HT1080 (cell line): ENCODE results near the gene COL4A4. TPM values are rescaled to one million over a fixed set of nuclear protein-coding genes. Genes with fewer than 3 reads are reported as not detected.
"Not testable (repeated sequence)": the region's sequence is repeated elsewhere in the genome, so short reads cannot be mapped to it uniquely, and the experiment has no call there.

Experiments used
- DNase-seq: peaks from one replicate; pipeline ENCODE4 v3.0.0-alpha.2; 2015; ENCODE audit warnings: low read depth
- total RNA-seq: library from RNA; depleted of rRNA; stranded (reverse); fragments of >200 nt; shearing (Covaris generic); gene quantifications from 2 replicates; pipeline ENCODE4 v1.2.3, GENCODE V29; 2014

Gene COL4A4
- total RNA-seq, 1 experiment from 2014 or later: 0.14 TPM

DNA sequence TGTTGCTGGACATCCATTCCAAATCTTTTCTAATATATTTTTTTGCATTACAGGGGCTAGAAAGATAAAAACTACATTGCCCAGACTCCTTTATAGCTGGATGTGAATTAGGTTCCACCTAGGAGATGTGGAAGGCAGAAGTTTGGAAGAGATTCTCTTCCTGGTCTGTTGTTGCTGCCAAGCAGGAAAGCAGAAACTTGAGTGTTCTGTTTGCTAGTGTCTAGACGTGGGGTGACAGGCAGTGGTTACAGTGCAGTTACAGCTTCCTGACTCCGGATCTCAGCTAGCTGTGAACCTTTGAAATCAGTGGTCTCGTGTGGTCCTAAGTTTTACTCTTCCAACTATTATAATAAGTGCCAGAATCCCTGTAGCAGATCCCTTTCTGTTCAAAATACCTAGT, 46.2 kb downstream of the COL4A4 start:
- no peak for DNase-seq

DNA sequence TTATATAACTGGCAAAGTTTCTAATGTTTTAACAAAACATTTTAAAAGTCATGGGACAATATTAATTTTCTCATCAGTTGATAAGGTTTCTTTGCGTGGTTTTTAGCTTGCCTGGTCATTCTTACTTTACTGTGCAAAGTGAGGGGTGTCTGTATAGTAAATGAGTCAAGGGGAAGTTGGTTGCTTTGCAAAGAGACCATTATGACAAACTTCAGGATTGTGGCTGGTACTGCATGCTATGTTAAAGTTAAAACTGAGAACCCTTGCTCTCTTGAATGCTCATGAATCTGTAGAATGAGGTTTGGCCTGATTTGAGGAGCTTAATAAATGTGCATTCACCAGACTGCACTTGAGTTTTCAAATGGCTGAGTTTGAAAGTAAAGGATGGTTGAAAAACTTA, 47.0 kb downstream of the COL4A4 start:
- DNase-seq: no peak

DNA sequence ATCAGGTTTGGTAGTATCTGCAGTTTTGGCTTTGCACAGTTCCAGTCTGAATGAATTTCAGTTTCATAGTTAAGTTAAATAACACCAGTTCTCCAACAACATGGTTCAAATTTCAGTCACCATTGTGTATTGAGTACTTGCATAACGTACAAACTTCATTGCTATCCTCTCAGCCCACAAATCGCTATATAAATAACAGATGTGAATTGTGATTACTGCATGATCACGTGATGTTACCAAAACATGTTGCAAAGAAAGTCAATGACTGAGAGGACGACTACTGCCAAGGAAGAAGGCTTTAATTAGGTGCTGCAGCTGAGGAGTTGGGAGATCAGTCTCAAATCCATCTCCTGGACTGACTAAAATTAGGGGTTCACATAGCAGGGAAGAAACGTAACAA, 48.2 kb downstream of the COL4A4 start:
- DNase-seq: no peak

DNA sequence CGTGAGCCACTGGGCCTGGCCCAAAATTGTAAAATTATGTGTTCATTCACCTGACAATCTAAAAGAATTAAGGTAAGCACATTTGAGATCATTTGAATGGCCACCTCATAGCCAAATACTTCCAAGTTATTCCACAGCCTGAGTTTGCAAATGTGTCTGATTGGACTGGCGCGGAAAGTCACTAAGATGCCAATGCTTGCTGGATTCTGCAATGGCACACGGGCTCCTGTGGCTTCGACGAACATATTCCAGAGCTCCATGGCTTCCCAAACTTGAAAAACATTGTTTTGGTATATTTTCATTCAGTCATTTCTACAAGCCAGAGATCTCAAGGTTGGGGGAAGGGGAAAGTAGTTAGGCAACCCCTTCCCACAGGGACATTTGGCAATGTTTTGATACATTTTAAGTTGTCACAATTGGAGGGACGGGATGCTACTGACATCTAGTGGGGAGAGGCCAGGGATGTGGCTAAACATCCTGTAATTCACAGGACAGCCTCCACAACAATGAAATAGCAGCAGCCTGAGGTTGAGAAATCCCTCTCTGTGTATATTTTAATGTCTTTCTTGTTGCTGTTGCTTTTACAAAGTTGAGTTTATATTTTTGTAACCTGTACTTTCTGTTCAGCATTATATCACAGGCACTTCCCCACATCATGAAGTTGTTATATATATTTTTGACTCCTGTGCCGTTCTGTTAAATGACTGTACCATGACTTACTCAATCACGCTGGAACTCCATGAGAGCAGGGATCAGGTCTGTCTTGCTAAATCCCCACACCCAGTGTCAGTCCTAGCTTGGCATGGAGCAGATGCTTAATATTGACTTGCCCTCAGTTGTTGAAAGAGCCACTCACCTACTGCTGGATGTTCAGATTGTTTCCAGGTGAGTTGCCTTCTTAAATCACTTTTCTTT, 56.9 kb downstream of the COL4A4 start:
- DNase-seq: peak; percentile 67

DNA sequence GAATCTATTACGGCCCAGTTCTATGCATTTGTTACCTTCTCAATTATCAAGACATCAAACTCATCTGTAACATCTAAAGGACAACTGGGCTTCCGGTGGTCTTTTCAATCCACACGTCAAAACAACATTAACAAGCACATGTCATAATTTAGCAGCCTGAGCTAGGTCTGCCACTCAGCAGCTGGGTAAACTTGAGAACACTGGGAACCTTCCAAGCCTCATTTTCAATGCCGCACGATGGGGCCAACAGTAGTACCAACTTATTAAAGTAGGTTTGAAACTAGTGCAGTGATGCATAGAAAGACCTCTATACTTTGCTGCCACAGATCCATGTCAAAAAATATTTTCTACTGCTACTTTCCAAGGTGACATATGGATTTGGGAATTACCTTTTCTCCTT, 60.4 kb downstream of the COL4A4 start:
- DNase-seq: no peak

DNA sequence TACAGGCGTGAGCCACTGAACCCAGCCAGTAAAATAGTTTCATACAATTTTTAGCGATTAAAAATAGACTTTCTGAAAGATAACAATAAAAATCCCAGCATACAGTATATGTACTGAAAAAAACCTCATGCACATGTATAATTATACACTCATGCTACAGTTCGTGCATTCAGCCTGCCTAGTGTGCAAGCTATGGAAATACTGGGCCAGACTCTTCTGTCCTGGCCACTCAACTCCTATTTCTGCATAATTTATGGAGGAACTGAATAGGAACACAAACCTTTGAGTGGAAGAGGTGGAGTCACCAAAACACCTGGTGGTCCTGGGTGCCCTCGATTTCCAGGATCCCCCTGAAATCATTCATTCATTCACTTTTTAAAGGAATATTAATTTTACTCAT, 64.7 kb downstream of the COL4A4 start:
- DNase-seq: no peak

DNA sequence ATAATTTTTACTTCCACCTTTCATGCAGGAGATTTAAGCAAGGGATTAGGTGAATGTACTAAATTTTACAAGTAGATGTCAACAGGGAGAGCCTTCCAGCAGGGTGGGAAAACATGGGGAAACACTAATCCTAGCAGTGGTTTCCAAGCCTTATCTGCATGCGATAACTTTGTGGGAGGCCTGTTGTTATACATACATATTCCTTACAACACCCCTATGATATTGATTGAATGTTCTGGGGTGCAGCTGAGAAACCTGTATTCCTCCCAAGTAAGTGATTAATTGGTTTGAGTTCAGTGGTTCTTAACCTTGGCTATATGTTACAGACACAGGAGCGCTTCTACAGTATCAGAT, 65.9 kb downstream of the COL4A4 start:
- no peak for DNase-seq

DNA sequence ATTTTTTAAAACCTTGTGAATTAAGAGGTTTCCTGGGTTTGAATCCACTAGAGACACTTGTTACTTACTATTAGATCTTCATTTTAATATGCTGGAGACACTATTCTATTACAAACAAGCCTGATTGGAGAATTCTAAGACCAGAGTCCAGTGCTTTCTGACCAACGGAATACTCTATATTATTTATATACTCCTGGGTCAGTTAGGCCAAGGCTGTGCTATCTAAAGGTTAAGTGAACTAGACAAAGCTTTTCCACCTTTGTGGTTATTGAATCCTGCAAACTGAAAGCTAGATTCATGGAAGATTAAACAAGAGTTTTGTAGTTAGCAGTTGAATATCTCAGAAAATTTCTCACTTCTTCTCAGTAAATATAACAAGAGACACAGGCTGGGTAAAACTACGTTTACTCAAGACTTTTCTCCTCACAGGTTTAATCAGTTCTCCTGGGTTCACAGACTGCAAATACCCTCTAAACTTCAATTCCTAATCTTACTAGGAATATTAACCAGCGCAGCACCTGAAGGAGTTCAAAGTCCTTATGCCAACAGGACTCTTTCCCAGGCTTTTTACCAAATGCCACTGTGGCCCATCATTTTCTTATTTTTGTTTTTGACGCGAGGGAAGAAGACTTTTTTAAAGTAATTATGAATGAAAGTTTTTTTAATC, 66.4 kb downstream of the COL4A4 start:
- no peak for DNase-seq

DNA sequence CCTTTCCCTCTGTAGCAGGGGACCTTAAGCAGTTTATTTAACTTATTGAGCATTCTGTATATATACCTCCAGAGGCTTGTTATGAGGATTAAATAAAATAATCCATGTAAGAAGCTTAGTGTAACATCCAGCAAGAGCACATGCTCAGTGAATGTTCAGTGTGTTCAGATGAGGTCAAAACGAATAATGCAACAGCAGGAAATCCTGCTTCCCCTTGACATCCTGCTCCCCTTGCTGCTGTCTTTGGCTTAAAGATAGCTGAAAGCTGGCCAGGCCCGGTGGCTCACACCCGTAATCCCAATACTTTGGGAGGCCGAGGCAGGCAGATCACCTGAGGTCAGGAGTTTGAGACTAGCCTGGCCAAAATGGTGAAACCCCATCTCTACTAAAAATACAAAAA, 68.7 kb downstream of the COL4A4 start:
- DNase-seq: no peak

DNA sequence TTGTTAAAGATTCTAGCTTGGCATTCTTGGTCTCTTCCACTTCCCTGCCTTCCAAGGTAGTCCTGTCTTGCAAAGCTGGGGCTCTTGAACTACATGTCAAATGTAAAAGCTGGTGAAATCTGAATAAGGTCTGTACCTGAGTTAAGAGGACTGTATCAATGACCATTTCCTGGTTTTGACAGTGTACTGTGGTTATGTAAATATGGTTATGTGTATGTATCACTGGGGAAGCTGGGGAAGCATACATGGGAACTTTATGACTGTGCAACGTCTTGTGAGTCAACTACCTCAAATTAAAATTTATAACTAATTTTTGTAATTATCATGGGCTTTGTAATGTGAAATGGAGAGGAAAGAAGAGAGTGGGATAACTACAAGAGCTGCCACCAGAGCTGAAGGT, 81.7 kb downstream of the COL4A4 start:
- no peak for DNase-seq

DNA sequence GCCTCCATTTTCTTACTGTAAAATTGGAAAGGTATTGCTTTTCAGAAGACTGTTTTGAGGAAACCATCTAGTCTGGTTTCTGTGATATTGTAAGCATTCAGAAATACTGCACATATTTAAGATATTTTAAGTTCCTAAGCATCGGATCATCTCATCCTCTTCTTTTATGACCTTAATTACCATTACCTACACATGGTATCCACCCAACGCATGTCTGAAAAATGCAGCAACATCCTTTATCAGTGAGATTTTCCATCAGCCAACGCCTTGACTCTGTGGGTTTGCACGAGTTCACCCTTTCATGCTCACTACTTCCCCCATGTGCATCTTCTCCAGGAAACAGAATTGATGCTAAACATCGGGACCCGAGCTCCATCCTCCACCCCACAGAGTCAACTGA, 84.3 kb downstream of the COL4A4 start:
- no peak for DNase-seq

DNA sequence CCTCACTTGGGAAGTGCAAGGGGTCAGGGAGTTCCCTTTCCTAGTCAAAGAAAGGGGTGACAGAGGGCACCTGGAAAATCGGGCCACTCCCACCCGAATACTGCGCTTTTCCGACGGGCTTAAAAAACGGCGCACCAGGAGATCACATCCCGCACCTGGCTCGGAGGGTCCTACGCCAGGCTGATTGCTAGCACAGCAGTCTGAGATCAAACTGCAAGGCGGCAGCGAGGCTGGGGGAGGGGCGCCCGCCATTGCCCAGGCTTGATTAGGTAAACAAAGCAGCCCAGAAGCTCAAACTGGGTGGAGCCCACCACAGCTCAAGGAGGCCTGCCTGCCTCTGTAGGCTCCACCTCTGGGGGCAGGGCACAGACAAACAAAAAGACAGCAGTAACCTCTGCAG, 98.9 kb downstream of the COL4A4 start:
- DNase-seq: not testable (repeated sequence)

DNA sequence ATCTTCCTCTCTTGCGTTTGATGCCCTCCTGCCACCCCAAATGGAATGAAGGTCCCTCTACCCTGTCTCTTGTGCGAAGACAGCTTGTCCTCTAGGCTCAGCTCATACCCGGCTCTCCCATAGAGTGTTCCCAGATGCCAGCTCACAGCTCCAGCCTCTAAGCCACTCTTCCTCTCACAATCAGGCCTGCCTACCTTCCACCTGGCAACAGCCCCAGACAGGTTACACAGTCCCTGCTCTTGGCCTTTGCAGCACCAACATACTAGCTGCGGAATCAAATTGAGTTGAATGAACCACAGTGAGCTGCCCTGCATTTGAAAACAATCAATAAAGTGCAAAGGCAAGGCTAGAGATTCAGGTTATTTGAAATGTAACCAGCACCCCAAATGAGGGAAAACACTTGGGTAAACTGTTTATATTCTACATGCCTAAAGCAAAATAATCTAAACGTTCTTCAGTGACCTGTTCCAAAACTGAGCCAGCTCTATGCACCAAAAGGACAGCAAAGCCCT, 105.1 kb downstream of the COL4A4 start:
- no peak for DNase-seq

DNA sequence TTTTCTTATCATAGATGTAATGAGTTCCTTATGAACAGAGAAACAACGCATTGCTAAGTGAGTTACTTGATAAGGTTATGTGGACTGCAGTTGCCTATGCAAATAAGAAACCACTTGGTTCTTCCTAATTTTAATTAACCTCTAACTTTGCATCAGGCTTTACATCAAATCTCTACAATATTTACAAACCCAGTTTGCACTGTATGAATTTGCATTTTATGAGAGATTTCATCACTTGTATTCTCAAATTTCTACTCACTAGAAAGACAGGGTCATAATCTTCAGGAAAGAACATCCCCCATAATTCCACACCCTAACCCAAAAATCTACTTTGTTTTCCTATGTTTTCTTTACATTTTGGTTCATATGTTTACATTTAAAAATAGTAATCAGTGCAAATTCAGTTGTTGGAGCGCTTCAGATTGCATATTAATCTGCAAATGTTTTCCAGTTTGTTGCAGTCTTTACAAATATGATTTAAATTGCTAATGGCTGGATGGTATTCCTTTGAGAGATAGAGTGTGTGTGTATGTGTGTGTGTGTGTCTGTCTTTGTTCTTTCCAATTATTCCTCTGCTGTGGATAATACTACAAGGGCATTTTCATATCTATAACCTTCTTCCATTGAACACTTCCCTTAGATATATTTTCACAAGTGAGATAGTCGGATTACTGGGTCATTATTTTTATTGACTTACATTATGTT, 106.1 kb downstream of the COL4A4 start:
- DNase-seq: no peak

DNA sequence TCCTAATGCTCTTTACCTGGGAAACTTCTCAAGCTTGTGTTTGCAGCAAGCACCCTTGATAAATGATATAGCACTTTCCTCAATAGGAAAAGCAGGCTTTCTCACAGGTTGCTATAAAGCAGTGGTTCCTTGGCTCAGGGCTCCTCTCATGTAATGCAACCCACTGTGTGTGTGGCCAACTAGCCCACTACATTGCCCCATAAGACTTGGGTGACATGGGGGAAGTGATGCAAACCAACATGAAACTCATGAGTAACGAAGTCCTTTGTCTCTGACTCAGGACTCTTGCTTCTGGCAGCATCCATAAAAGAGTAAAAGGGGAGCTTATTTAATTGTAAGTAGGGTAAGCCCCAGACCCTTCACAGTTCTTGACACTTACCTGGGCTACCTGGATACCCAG, 106.9 kb downstream of the COL4A4 start:
- no peak for DNase-seq

DNA sequence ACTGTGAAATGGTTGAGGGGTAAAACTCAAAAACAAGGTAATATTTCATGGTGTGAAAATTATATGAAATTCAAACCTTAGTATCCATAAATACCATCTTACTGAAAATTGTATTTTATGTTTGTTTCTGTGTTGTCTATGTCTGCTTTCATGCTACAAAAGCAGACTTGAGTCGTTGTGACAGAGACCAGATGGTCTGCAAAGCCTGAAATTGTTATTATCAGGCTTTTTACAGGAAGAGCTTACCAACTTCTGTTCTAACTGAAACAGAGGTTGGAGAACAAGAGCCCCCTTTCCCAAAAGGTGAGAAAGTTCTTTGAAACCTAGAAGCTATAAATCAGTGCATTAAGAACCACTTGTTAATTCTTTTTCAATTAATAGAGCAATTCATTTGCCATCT, 110.0 kb downstream of the COL4A4 start:
- DNase-seq: no peak

DNA sequence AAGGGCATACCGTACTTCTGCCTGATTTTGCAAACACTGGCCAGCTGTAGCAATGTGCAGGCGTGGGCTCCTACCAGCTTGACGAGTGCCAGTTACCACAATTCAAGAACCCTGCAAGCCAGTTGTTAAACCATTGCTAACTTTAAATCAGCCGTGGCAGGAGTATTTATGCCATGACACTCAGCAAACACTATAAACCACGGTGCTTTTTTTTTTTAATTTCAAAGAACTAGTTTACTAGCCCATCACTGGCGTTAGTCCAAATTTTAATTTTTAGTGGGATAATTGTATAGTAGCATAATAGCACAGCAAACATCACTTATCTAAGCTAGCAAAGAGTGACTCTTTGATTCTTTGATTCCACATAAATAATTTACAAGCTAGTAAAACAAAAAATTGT, 111.1 kb downstream of the COL4A4 start:
- DNase-seq: no peak

DNA sequence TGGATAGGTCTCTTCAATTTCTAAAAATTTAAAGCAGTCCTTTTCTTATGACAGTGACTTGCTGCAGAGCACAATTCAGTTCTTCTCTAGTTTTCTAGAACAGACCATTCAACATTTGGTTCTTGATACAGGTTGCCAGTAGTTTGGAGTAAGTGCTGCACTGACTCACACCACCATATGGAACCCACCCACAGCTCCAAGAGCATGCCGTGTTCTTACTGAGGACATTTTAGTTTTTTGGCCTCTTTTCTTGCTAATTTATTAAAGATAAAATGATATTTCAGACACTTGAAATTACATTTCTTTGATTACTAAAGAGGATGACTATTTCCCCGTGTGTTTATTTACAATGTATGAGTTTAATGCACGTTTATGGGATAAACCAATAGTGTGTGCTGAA, 120.0 kb downstream of the COL4A4 start:
- no peak for DNase-seq

DNA sequence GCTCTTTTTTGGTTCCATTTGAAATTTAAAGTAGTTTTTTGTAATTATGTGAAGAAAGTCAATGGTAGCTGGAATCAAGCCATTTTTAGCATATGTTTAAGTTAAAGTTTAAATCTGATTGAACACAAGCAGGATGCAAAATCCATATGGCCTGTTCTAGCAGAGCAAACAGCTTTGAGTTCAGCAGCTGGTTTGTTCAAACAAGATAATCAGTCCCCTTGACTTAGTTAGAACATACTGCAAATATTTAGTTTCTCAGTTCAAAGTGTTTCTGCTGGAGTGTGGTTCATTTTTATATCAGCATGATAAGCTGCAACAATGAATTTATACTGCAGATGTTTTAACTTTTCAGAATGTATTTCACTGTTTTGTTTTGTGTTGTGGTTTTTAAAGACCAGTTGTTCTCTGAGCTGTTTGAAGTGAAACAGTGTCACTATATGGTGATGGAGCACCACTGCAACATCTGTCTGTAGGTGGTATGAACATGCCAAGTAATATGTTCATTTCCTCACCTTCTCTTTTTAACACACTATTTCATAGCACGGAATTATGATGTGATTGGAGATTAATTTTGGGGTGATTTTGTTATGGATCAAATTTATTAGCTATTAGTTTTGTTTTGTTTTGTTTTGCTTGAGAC, 125.3 kb downstream of the COL4A4 start:
- DNase-seq: no peak

DNA sequence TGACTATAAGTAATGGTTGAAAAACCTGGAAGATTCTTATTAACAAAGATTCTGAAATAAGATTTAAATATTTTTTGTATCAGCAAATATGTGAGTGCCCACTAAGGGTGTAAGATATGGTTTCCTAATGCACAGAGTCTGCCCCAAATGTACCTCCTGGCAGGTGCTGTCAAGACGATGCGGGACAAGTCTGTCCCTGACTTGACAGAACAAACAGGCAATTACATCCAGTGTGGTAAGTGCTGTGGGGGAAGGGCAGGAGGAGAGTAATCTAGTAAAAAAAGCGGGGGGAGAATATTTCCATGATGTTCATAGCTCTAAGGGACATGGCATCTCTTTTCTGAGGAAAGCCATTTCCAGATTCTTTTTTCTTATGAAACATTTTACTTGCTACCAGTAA, 127.5 kb downstream of the COL4A4 start:
- no peak for DNase-seq

DNA sequence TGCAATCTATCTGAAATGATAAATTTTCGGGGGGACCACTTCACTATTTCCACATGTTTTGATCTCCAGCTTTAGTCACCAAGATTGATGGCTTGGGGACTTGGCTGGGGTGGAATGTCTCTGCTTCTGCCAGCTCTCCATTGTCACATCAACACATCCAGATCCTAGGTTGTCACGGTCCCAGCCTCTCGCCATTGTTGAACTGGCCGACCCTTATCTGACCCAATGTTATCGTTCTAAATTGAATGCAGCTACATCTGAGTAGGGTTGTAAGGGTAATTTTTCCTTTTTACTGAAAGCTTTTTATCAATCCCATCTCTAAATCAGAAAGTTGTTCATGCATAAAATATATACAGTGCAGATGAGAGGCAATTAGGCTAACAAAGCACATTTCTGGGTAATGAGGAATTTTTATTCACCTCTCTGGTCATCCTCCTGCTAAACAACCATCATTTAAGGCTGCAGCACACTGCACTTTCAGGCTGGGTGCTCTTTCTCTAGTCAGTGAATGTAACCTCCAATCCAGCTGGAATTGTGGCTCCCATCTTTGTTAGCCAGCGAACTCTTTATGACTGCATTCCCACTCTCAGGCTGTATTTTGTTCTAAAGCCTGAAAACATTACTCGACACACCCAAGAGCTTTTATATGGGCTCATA, 128.2 kb downstream of the COL4A4 start:
- DNase-seq: no peak
